Psoas muscle (tissue), 8 donors: ENCODE results near the gene EIF2B5. TPM values are rescaled to one million over a fixed set of nuclear protein-coding genes. Genes with fewer than 3 reads are reported as not detected.

Experiments used
- ATAC-seq, 4 donors: fragments of 200-7000 bp; cut with Tn5 transposase; one replicate each; pipeline ENCODE4 v1.9.1; 2020; ENCODE audit warnings: moderate library complexity in 3 of 4, mild to moderate bottlenecking in 2 of 4
- DNase-seq, 2 donors: peaks; one replicate each; pipeline ENCODE4 v3.0.0-alpha.2; 2020
- H3K27ac ChIP-seq: fragments of 200-600 bp; one replicate; pipeline ENCODE4 v1.8.0; 2022
- H3K27me3 ChIP-seq, 3 donors: fragments of 200-600 bp in 1 of 3; one replicate each; pipeline versions ENCODE4 v1.6.1 to v1.8.0; 2013 to 2022; ENCODE audit warnings: low read length in 2 of 3, mild to moderate bottlenecking in 2 of 3, moderate library complexity in 1 of 3; ENCODE audit not compliant: insufficient read depth in 3 of 3
- H3K36me3 ChIP-seq, 2 donors: fragments of 200-600 bp in 1 of 2; one replicate each; pipeline versions ENCODE4 v1.6.1 to v1.8.0; 2013 to 2022; ENCODE audit warnings: low read depth in 1 of 2, mild to moderate bottlenecking in 1 of 2, moderate library complexity in 1 of 2; ENCODE audit not compliant: insufficient read depth in 1 of 2
- H3K4me1 ChIP-seq: fragments of 200-600 bp; one replicate; pipeline ENCODE4 v1.8.0; 2022
- H3K4me3 ChIP-seq: fragments of 200-600 bp; one replicate; pipeline ENCODE4 v1.8.0; 2022; ENCODE audit warnings: mild to moderate bottlenecking
- H3K9me3 ChIP-seq: fragments of 200-600 bp; one replicate; pipeline ENCODE4 v1.8.0; 2022
- WGBS, 3 donors: extraction: QIAGEN DNeasy Blood & Tissue Kit; methylation state at CpG; one replicate each; pipeline versions ENCODE4 v1.1.6 to v1.1.7; 2013; 5-methylcytosine and 5-hydroxymethylcytosine counted together
- intact Hi-C, 2 donors: fragments of 100-400 bp; cut with DNase I; formaldehyde crosslinking; loops; one replicate each; pipeline versions ENCODE4 v1.11.0 to v1.14.2; 2022
- polyA plus RNA-seq, 3 donors: library from polyadenylated mRNA; stranded (reverse); fragments of 200-250 nt; gene quantifications; one replicate each; pipeline ENCODE4 v1.2.3, GENCODE V29; 2013
- total RNA-seq, 4 donors: library from RNA; stranded (reverse); fragmentation: NEBNext Ultra II Directional in 2 of 4; extraction: Animal tissue kit (Norgen Biotek cat#: 25700) in 2 of 4; gene quantifications; one replicate each; pipeline versions ENCODE4 v1.2.1 to v1.2.4, GENCODE V29; 2021 to 2023
- TF ChIP-seq, protein P1 (sequence below): fragments of 200-600 bp; IDR thresholded peaks from one replicate; pipeline ENCODE4 v1.8.0; 2022; ENCODE audit warnings: antibody characterized with exemption
- donor health status: healthy with polysubstance abuse.
- donor health status: DM: no; HTN: no; CAD: no; lungs with moderate emphysema.
- donor health status: Bipolar disorder and iron deficiency.
- donor health status: healthy.
- donor health status: DM: yes; HTN: yes; CAD: no.
- donor health status: DM: no; HTN: no; CAD: no.
- donor health status: DM: no; HTN: no; CAD: no.
- donor health status: DM: yes; HTN: yes; CAD: no.

Gene EIF2B5
- total and polyA plus RNA-seq, 7 donors = 44.0 to 101 (median 55.1) TPM

DNA sequence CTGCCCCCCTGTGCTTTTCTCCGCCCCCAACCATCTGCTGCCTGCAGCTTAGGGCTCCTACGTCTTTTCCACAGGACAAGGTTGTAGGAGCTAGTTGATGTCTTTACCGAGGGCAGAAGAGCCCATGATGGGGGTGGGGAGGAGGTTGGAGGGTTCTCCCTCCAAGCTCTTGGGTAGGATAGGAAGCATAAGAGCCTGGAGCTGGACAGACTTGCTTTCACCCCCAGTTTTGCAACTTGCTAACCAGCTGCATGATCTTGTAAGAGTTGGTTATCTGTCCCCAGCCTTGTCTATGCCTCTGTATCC is 51.7 kb downstream of the EIF2B5 start:
- H3K4me3 ChIP-seq = peak overlapping the region; percentile 93
- 5 to 9% (median 7%) methylated on average over 3 of the region's 3 CpGs for WGBS, 3 donors
- ATAC-seq (no peak), DNase-seq (no peak)
- peaks cover 26% of the 10 kb centered on the region for H3K4me1 ChIP-seq
- H3K36me3 ChIP-seq = peaks cover 26 to 79% of the 10 kb centered on the region in 2 donors
- H3K27me3 ChIP-seq = no peaks in the 10 kb centered on the region
- TF ChIP-seq, protein P1, sequence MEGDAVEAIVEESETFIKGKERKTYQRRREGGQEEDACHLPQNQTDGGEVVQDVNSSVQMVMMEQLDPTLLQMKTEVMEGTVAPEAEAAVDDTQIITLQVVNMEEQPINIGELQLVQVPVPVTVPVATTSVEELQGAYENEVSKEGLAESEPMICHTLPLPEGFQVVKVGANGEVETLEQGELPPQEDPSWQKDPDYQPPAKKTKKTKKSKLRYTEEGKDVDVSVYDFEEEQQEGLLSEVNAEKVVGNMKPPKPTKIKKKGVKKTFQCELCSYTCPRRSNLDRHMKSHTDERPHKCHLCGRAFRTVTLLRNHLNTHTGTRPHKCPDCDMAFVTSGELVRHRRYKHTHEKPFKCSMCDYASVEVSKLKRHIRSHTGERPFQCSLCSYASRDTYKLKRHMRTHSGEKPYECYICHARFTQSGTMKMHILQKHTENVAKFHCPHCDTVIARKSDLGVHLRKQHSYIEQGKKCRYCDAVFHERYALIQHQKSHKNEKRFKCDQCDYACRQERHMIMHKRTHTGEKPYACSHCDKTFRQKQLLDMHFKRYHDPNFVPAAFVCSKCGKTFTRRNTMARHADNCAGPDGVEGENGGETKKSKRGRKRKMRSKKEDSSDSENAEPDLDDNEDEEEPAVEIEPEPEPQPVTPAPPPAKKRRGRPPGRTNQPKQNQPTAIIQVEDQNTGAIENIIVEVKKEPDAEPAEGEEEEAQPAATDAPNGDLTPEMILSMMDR = no peak
- H3K27ac ChIP-seq = peak overlapping the region; percentile 92
- intact Hi-C loops = loop anchor here (2.0 kb wide), 1 partner anchor 62 kb away; the partner anchor contains the start of genes ALG3 (in 2 of the 2) and EEF1AKMT4 (in 2 of the 2)
- H3K9me3 ChIP-seq = no peaks in the 10 kb centered on the region

- peaks cover 26% of the 10 kb centered on the region for H3K4me1 ChIP-seq
- WGBS, 3 donors = 75 to 85% (median 78%) methylated on average over 17 of the region's 17 CpGs
- DNase-seq (no peak), ATAC-seq (no peak)
- H3K27me3 ChIP-seq = no peaks in the 10 kb centered on the region
- no peak overlapping the region for H3K27ac ChIP-seq
- H3K36me3 ChIP-seq = peaks cover 20 to 79% of the 10 kb centered on the region in 2 donors
- H3K4me3 ChIP-seq = no peak overlapping the region
- no peaks in the 10 kb centered on the region for H3K9me3 ChIP-seq
- TF ChIP-seq, protein P1 = no peak
- intact Hi-C loops = no loop called here
These were observed 52.9 kb downstream of the EIF2B5 start for GRCh38 chr3:184188080-184188479.

- TF ChIP-seq, protein P1 = no peak
- H3K36me3 ChIP-seq = peaks cover 14 to 79% of the 10 kb centered on the region in 2 donors
- H3K4me1 ChIP-seq = peaks cover 26% of the 10 kb centered on the region
- intact Hi-C loops = no loop called here
- H3K4me3 ChIP-seq = no peak overlapping the region
- H3K9me3 ChIP-seq = no peaks in the 10 kb centered on the region
- WGBS, 3 donors = 88 to 93% (median 93%) methylated on average over 13 of the region's 13 CpGs
- ATAC-seq (no peak), DNase-seq (no peak)
- no peaks in the 10 kb centered on the region for H3K27me3 ChIP-seq
- H3K27ac ChIP-seq = no peak overlapping the region
These were observed 54.3 kb downstream of the EIF2B5 start for GRCh38 chr3:184189421-184189820.

GRCh38 chr3:184192889-184193288 is 57.7 kb downstream of the EIF2B5 start:
- intact Hi-C loops = no loop called here
- no peaks in the 10 kb centered on the region for H3K9me3 ChIP-seq
- H3K27me3 ChIP-seq = no peaks in the 10 kb centered on the region
- H3K4me1 ChIP-seq = peaks cover 6% of the 10 kb centered on the region
- peaks cover 14 to 91% of the 10 kb centered on the region in 2 donors for H3K36me3 ChIP-seq
- ATAC-seq = peak in 2 of 4 donors; percentile 14 to 39
- no peak overlapping the region for H3K4me3 ChIP-seq
- no peak overlapping the region for H3K27ac ChIP-seq
- TF ChIP-seq, protein P1 = no peak
- 44 to 73% (median 46%) methylated on average over 10 of the region's 10 CpGs for WGBS, 3 donors
- DNase-seq = no peak

- Histone ChIP-seq H3K27ac (no peak overlapping the region), H3K36me3 (peaks cover 14 to 79% of the 10 kb centered on the region in 2 donors), H3K4me1 (no peaks in the 10 kb centered on the region), H3K4me3 (no peak overlapping the region), H3K27me3 (no peaks in the 10 kb centered on the region), H3K9me3 (no peaks in the 10 kb centered on the region)
- 82 to 90% (median 83%) methylated on average over 9 of the region's 9 CpGs for WGBS, 3 donors
- TF ChIP-seq, protein P1 = no peak
- ATAC-seq = peak in 1 of 4 donors; percentile 5
- intact Hi-C loops = no loop called here
- no peak for DNase-seq
These were observed 58.9 kb downstream of the EIF2B5 start for GRCh38 chr3:184193991-184194539.
